ENCODE measurements around the gene CYB561D1. TPM values are rescaled to one million over a fixed set of nuclear protein-coding genes. Genes with fewer than 3 reads are reported as not detected.

Gene CYB561D1
- total and polyA plus RNA-seq, 2 of the 8 experiments (the other 6 are each of a cell fraction or from before 2014, with no cell fraction given): 3.6 to 3.8 TPM

DNA sequence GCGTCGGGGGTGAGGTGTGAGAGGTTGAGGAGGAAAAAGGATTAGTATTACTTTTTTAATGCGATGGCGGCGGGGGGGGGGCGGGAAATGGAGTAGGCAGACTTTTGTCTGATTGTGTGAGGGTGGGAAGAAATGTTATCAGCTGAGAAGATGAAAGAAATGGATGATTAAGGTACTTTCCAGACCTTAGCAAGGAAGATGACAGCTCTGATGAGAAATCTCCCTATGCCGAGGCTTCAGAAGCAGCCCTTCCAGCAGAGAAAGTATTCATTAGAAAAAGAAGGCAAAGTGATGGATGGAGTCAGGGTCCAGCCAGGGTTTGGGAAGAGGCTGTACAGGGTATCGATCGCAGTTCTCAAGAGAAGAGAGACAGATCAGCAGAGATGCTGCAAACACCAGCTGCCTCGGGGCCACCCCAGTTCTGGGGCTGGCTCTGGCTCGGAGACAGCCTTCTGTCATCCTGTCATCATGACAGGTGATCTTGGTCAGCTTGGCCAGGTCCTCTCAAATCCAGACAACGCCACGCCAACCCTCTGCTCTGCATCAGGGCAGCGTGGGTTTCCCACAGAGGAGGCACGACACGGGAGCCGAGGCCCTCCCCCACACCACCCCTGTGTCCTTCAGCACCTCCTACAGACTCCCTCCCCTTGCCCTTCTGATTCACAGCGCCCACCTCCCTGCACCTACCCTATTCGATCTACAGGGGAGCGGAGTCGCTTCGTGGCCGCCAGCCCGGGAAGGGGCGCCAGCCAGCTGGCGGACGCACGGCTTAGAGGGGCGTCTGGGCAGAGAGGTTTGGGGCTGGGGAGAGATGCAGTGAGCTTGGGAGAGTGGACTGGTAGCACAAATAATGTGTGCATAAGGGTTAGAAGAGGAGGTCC is 10.9 kb upstream of the CYB561D1 start (continued):
- TF ChIP-seq, protein P1, sequence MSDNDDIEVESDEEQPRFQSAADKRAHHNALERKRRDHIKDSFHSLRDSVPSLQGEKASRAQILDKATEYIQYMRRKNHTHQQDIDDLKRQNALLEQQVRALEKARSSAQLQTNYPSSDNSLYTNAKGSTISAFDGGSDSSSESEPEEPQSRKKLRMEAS (IDR thresholded peaks at IDR 0.05): 0 out of 2 replicates have a peak, but pooled peaks have one; percentile 25
- TF ChIP-seq TAF7 (optimal IDR thresholded peaks at IDR 0.05; ENCODE audit: borderline replicate concordance, low read depth, low read length): no peak
- TF ChIP-seq RAD21 (IDR thresholded peaks at IDR 0.05 in 1 of 2, conservative IDR thresholded peaks at IDR 0.05 in 1 of 2; ENCODE audit: low read depth in 2 of 2, low read length in 2 of 2): peak in 1 of 2 experiments; percentile 22; a peak in 1 of 4 replicates

All from H1 (cell line).